Adrenal gland (tissue), 12 donors: ENCODE measurements around the gene NCKAP5. TPM values are rescaled to one million over a fixed set of nuclear protein-coding genes. Genes with fewer than 3 reads are reported as not detected.

Experiments
- DNase-seq, 7 donors: peaks; one replicate each; pipeline ENCODE4 v3.0.0-alpha.2; 2019 to 2020
- H3K27ac ChIP-seq, 5 donors: fragments of 200-600 bp; sonication (generic) in 4 of 5; 1 replicate in 3 of 5; 2 replicates in 2 of 5; pipeline versions ENCODE4 v1.5.1 to v1.8.0; 2016 to 2020; ENCODE audit warnings: mild to moderate bottlenecking in 1 of 5
- H3K27me3 ChIP-seq: fragments of 200-600 bp; 2 replicates; pipeline ENCODE4 v1.8.0; 2021
- H3K36me3 ChIP-seq, 2 donors: fragments of 200-600 bp; replicated peaks in 1 of 2; 1 replicate in 1 of 2; 2 replicates in 1 of 2; pipeline versions ENCODE4 v1.5.1 to v1.8.0; 2018 to 2022
- H3K4me1 ChIP-seq, 2 donors: fragments of 200-600 bp; replicated peaks in 1 of 2; 1 replicate in 1 of 2; 2 replicates in 1 of 2; pipeline versions ENCODE4 v1.5.1 to v1.8.0; 2018 to 2021
- H3K4me3 ChIP-seq, 4 donors: fragments of 200-600 bp; sonication (generic) in 3 of 4; one replicate each; pipeline ENCODE4 v1.5.1; 2016 to 2018
- H3K9me3 ChIP-seq, 3 donors: fragments of 200-600 bp; sonication (generic) in 1 of 3; replicated peaks in 1 of 3; 1 replicate in 2 of 3; 2 replicates in 1 of 3; pipeline versions ENCODE4 v1.5.1 to v1.8.0; 2016 to 2021
- CTCF ChIP-seq, 6 experiments: fragments of 450-650 bp in 4 of 6; fragments of 200-600 bp in 2 of 6; sonication (generic) in 1 of 6; IDR thresholded peaks; 1 replicate in 5 of 6; 2 replicates in 1 of 6; pipeline versions ENCODE4 v1.5.1 to v1.8.0; 2016 to 2021; ENCODE audit warnings: antibody characterized with exemption in 6 of 6, mild to moderate bottlenecking in 2 of 6, moderate library complexity in 1 of 6
- POLR2A ChIP-seq, 2 donors: fragments of 450-650 bp; IDR thresholded peaks; one replicate each; pipeline ENCODE4 v1.6.1; 2017; ENCODE audit warnings: antibody characterized with exemption in 2 of 2, mild to moderate bottlenecking in 2 of 2, moderate library complexity in 1 of 2
- WGBS, 4 donors: extraction: QIAGEN DNeasy Blood & Tissue Kit in 2 of 4; methylation state at CpG; one replicate each; pipeline versions ENCODE4 v1.1.5 to v1.1.7; 2013 to 2017; 5-methylcytosine and 5-hydroxymethylcytosine counted together
- intact Hi-C, 2 donors: fragments of 100-400 bp; cut with DNase I; formaldehyde crosslinking; loops; one replicate each; pipeline versions ENCODE4 v1.14.1 to v1.15.0; 2022 to 2023
- polyA plus RNA-seq, 3 donors: library from polyadenylated mRNA; stranded (reverse); fragments of 200-250 nt in 2 of 3; fragments of 350-450 nt in 1 of 3; fragmentation: Illumina TruSeq in 1 of 3; extraction: RNeasy Lipid Tissue Mini Kit (QIAGEN cat#74804) in 1 of 3; gene quantifications; one replicate each; pipeline ENCODE4 v1.2.3, GENCODE V29; 2013 to 2014
- total RNA-seq, 9 donors: library from RNA; depleted of rRNA in 4 of 9; stranded (reverse); fragments of >200 nt in 4 of 9; fragments of 120-200 nt in 1 of 9; fragmentation: NEBNext Ultra II Directional in 1 of 9; extraction: Animal tissue kit (Norgen Biotek cat#: 25700) in 1 of 9; gene quantifications; one replicate each; pipeline versions ENCODE4 v1.1.0 to v1.2.4, GENCODE V29; 2013 to 2023
- donor health status: healthy with polysubstance abuse.
- donor health status: Bipolar disorder and iron deficiency.
- donor health status: DM: yes; HTN: yes; CAD: no.
- donor health status: DM: no; HTN: no; CAD: no.
- donor health status: DM: no; HTN: no; CAD: no.
- donor health status: DM: yes; HTN: yes; CAD: no.

NCKAP5 gene
- total and polyA plus RNA-seq, 12 donors = 0.06 to 3.1 (median 1.1) TPM

- Histone ChIP-seq H3K4me1 (no peaks in the 10 kb centered on the region), H3K9me3 (no peaks in the 10 kb centered on the region), H3K4me3 (no peak overlapping the region), H3K36me3 (no peaks in the 10 kb centered on the region), H3K27ac (no peak overlapping the region), H3K27me3 (no peaks in the 10 kb centered on the region)
- no peak for DNase-seq
- TF ChIP-seq POLR2A (IDR thresholded peaks at IDR 0.05) (no peak), CTCF (IDR thresholded peaks at IDR 0.05) (no peak)
- 83 to 91% (median 88%) methylated on average over 2 of the region's 2 CpGs for WGBS, 4 donors
- intact Hi-C loops = no loop called here
These were observed 658.8 kb downstream of the NCKAP5 start for GRCh38 chr2:132909427-132909826.

DNA sequence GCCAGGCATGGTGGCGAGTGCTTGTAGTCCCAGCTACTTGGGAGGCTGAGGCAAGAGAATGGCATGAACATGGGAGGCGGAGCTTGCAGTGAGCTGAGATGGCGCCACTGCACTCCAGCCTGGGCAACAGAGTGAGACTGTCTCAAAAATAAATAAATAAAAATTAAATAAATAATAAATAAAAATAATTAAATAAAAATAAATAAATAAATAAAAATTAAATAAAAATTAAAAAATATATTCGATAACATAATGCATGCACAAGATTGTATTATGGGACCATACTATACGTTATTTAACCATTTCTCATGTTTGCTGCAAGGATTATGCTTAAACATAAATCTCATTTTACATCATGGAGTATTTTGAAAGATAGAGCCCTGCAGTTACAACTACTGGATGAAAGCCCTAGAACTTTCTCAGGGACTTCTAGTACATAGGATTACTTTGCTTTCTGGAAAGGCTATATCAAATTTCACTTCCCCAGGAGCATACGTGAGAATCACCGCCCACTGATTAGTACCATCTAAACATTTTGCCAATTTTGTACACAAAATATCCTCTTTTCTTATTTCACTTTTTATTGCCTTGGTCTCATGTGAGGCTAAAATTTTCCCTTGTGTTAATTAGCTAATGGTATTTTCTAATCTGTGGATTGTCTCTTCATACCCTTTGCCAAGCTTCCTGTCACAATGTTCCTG lies 664.0 kb downstream of the NCKAP5 start:
- Histone ChIP-seq H3K4me3 (no peak overlapping the region), H3K36me3 (no peaks in the 10 kb centered on the region), H3K4me1 (no peaks in the 10 kb centered on the region), H3K27me3 (no peaks in the 10 kb centered on the region), H3K27ac (no peak overlapping the region), H3K9me3 (no peaks in the 10 kb centered on the region)
- WGBS, 4 donors = 87 to 90% (median 88%) methylated on average over 7 of the region's 7 CpGs
- TF ChIP-seq POLR2A (IDR thresholded peaks at IDR 0.05) = no peak
- TF ChIP-seq CTCF (IDR thresholded peaks at IDR 0.05) = no peak
- intact Hi-C loops = no loop called here
- no peak for DNase-seq

DNA sequence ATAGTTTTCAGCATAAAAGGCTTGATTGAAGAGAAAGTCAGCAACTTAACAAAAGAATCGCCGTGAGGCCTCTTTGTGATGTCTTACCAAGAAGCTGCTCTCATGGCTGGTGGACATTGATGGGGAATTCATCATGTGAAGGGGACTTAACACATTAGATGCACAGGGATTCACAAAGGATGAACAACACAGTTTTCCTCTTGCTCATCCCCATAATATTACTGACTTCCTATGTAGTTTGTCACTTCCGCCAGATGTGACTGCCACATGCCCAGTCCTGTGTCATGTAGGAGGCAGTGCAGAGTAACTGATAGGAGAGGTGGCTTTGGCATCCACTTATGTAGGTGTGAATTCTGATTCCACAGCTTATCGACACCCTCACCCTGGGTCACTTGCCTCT lies 665.6 kb downstream of the NCKAP5 start:
- TF ChIP-seq CTCF (IDR thresholded peaks at IDR 0.05) (no peak), POLR2A (IDR thresholded peaks at IDR 0.05) (no peak)
- no peaks in the 10 kb centered on the region for H3K4me1 ChIP-seq
- no peak overlapping the region for H3K27ac ChIP-seq
- no peaks in the 10 kb centered on the region for H3K9me3 ChIP-seq
- intact Hi-C loops = no loop called here
- no peak overlapping the region for H3K4me3 ChIP-seq
- H3K36me3 ChIP-seq = no peaks in the 10 kb centered on the region
- DNase-seq = no peak
- H3K27me3 ChIP-seq = no peaks in the 10 kb centered on the region
- 85 to 90% (median 88%) methylated on average over 4 of the region's 4 CpGs for WGBS, 4 donors

GRCh38 chr2:132901661-132902060 lies 666.6 kb downstream of the NCKAP5 start:
- intact Hi-C loops = no loop called here
- no peaks in the 10 kb centered on the region for H3K9me3 ChIP-seq
- no peaks in the 10 kb centered on the region for H3K36me3 ChIP-seq
- H3K27ac ChIP-seq = no peak overlapping the region
- DNase-seq = no peak
- H3K27me3 ChIP-seq = no peaks in the 10 kb centered on the region
- no peaks in the 10 kb centered on the region for H3K4me1 ChIP-seq
- TF ChIP-seq CTCF (IDR thresholded peaks at IDR 0.05) (no peak), POLR2A (IDR thresholded peaks at IDR 0.05) (no peak)
- H3K4me3 ChIP-seq = no peak overlapping the region
